Endothelial cell of umbilical vein (primary cell): Measurements from ENCODE around the gene TMF1. TPM values are rescaled to one million over a fixed set of nuclear protein-coding genes. Genes with fewer than 3 reads are reported as not detected.

Experiments
- BruUV-seq: library from RNA; stranded (reverse); fragments of 400-500 nt; replicated peaks from 2 replicates; lab custom pipeline; 2021; lab: Mats Ljungman, UMichigan
- CTCF ChIA-PET: fragments of 300-600, 350-600 bp; sonication (Branson Sonifier 250); formaldehyde crosslinking; loops from one replicate; lab custom pipeline; 2021; ENCODE audit warnings: antibody characterized with exemption, inconsistent platforms; lab: Charles Lee
- POLR2A ChIA-PET: fragments of 300-600, 350-600 bp; sonication (Branson Sonifier 250); formaldehyde crosslinking; loops from one replicate; lab custom pipeline; 2021; ENCODE audit warnings: antibody characterized with exemption, inconsistent platforms; lab: Charles Lee
- DNase-seq: peaks from one replicate; pipeline ENCODE4 v3.0.0-alpha.2; 2011; ENCODE audit warnings: low read depth, low spot score
- FAIRE-seq: peaks from 2 replicates; lab custom pipeline; 2011; peaks lifted over from hg19 to GRCh38; lab: Jason Lieb, UNC
- H2AFZ ChIP-seq: 2 replicates; pipeline ENCODE4 v1.6.0; 2012; ENCODE audit warnings: low read depth, low read length, control low read depth, inconsistent platforms
- H3K27ac ChIP-seq: 2 replicates; pipeline ENCODE4 v1.5.1; 2011; ENCODE audit warnings: low read depth, mild to moderate bottlenecking, control low read depth, low read length, moderate library complexity; ENCODE audit not compliant: insufficient read depth
- H3K27me3 ChIP-seq, 2 experiments: 2 replicates each; pipeline versions ENCODE4 v1.6.0 to v1.6.1; 2011; ENCODE audit warnings: low read length in 2 of 2, mixed read lengths in 1 of 2; ENCODE audit not compliant: control insufficient read depth in 2 of 2, insufficient read depth in 2 of 2
- H3K36me3 ChIP-seq, 2 experiments: 2 replicates in 1 of 2; 3 replicates in 1 of 2; pipeline ENCODE4 v1.5.1; 2011; ENCODE audit warnings: low read length in 2 of 2, mild to moderate bottlenecking in 1 of 2, moderate library complexity in 1 of 2; ENCODE audit not compliant: control insufficient read depth in 2 of 2, insufficient read depth in 2 of 2; ENCODE audit errors: extremely low read depth in 1 of 2
- H3K4me1 ChIP-seq: 3 replicates; pipeline ENCODE4 v1.5.1; 2011; ENCODE audit warnings: mild to moderate bottlenecking, low read length; ENCODE audit not compliant: control insufficient read depth, insufficient read depth; ENCODE audit errors: extremely low read depth
- H3K4me2 ChIP-seq: 2 replicates; pipeline ENCODE4 v1.6.1; 2011; ENCODE audit warnings: low read length, control low read depth, mixed read lengths; ENCODE audit not compliant: insufficient read depth
- H3K4me3 ChIP-seq, 3 experiments: fragments of 200-600 bp in 1 of 3; sonication (generic), shearing (Covaris generic) in 1 of 3; replicated peaks in 1 of 3; 2 replicates each; pipeline ENCODE4 v1.5.1; 2011 to 2016; ENCODE audit warnings: control low read depth in 3 of 3, low read length in 3 of 3, mild to moderate bottlenecking in 2 of 3, inconsistent platforms in 1 of 3, low read depth in 1 of 3, moderate library complexity in 1 of 3; ENCODE audit not compliant: insufficient read depth in 1 of 3
- H3K79me2 ChIP-seq: 2 replicates; pipeline ENCODE4 v1.6.0; 2012; ENCODE audit warnings: low read length, inconsistent platforms; ENCODE audit not compliant: control insufficient read depth, insufficient read depth
- H3K9ac ChIP-seq: replicated peaks from 2 replicates; pipeline ENCODE3; 2011; ENCODE audit warnings: low read length, control low read depth; ENCODE audit not compliant: insufficient read depth; ENCODE audit errors: extremely low read depth
- H3K9me1 ChIP-seq: replicated peaks from 3 replicates; pipeline ENCODE4 v1.6.0; 2011; ENCODE audit warnings: mild to moderate bottlenecking, low read length; ENCODE audit not compliant: control insufficient read depth, insufficient read depth; ENCODE audit errors: extremely low read depth
- H3K9me3 ChIP-seq: replicated peaks from 2 replicates; pipeline ENCODE4 v1.5.1; 2012; ENCODE audit warnings: low read length, inconsistent platforms; ENCODE audit not compliant: control insufficient read depth, insufficient read depth
- H4K20me1 ChIP-seq: replicated peaks from 2 replicates; pipeline ENCODE3; 2011; ENCODE audit warnings: mild to moderate bottlenecking, low read length; ENCODE audit not compliant: control insufficient read depth, insufficient read depth; ENCODE audit errors: extremely low read depth
- EZH2 ChIP-seq: IDR thresholded peaks from 2 replicates; pipeline ENCODE4 v1.6.1; 2012; ENCODE audit warnings: borderline replicate concordance, low read depth, mild to moderate bottlenecking, moderate library complexity, low read length, inconsistent platforms; ENCODE audit not compliant: severe bottlenecking
- GATA2 ChIP-seq: IDR thresholded peaks from 2 replicates; pipeline ENCODE4 v1.7.0; 2011; ENCODE audit warnings: low read depth, mild to moderate bottlenecking, moderate library complexity, mixed read lengths, low read length; ENCODE audit not compliant: insufficient read length, insufficient read depth
- MYC ChIP-seq: IDR thresholded peaks from one replicate; pipeline ENCODE4 v1.6.1; 2011; ENCODE audit warnings: mild to moderate bottlenecking, low read depth, low read length
- POLR2AphosphoS5 ChIP-seq: IDR thresholded peaks from 2 replicates; pipeline ENCODE4 v1.6.1; 2012; ENCODE audit warnings: low read depth, mild to moderate bottlenecking, control low read depth, low read length, moderate library complexity; ENCODE audit not compliant: insufficient read depth
- dilution Hi-C: fragments of 300-500 bp; cut with MboI; formaldehyde crosslinking; loops from one replicate; pipeline ENCODE4 v1.15.0; 2019; ENCODE audit warnings: low sequenced_read_pairs; ENCODE audit not compliant: extremely low pct_ligation_motif_present
- intact Hi-C: fragments of 100-400 bp; cut with micrococcal nuclease; formaldehyde crosslinking; loops from one replicate; pipeline ENCODE4 v1.10.0; 2022
- polyA plus RNA-seq, 4 experiments: library from polyadenylated mRNA; depleted of rRNA in 3 of 4; stranded (reverse) in 3 of 4; unstranded in 1 of 4; fragments of >200 nt; gene quantifications; 2 replicates each; pipeline versions ENCODE4 v1.2.1 to v1.2.3, GENCODE V29; 2011 to 2012; ENCODE audit warnings: missing spikeins in 1 of 4
- total RNA-seq: library from RNA; stranded (reverse); gene quantifications from 2 replicates; pipeline ENCODE4 v1.2.3, GENCODE V29; 2021
- TF ChIP-seq, protein P1 (sequence below), 2 donors: IDR thresholded peaks; 1 replicate in 1 of 2; 2 replicates in 1 of 2; pipeline ENCODE4 v1.5.1; 2011; ENCODE audit warnings: low read length in 2 of 2, mild to moderate bottlenecking in 2 of 2, moderate library complexity in 2 of 2, control low read depth in 1 of 2, inconsistent platforms in 1 of 2, low read depth in 1 of 2; ENCODE audit not compliant: insufficient read depth in 1 of 2; ENCODE audit errors: extremely low read depth in 1 of 2
- TF ChIP-seq, protein P2 (sequence below): IDR thresholded peaks from 2 replicates; pipeline ENCODE4 v1.6.1; 2011; ENCODE audit not compliant: insufficient read depth, insufficient read length

TMF1 gene
- total and polyA plus RNA-seq, 2 donors (not counting 3 experiments of a cell fraction or from before 2014, with no cell fraction given) = 3.7 to 32.7 TPM

DNA sequence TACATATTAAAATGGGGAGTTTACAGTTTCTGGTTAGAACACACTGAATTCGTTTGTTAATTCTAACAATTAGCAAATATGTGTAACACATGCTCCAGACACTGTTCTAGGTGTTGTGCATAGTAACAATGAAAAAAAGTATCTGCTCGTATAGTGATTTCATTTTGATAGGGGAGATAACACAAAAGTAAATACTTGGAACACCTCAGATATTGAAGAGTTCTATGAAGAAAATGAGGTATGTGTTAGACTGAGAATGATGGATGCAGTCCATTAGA lies 6.8 kb upstream of the TMF1 start:
- POLR2A ChIA-PET = no interaction called here
- no peak overlapping the region for H3K4me3 ChIP-seq
- H4K20me1 ChIP-seq = no peaks in the 10 kb centered on the region
- no peaks in the 10 kb centered on the region for H3K79me2 ChIP-seq
- H3K4me1 ChIP-seq = no peaks in the 10 kb centered on the region
- peaks cover 13 to 27% of the 10 kb centered on the region in 2 experiments for H3K36me3 ChIP-seq
- H3K4me2 ChIP-seq = no peak overlapping the region
- BruUV-seq = no TSS peak
- no peak overlapping the region for H2AFZ ChIP-seq
- CTCF ChIA-PET = no interaction called here
- no peak overlapping the region for H3K9ac ChIP-seq
- intact Hi-C loops = no loop called here
- TF ChIP-seq, protein P1, sequence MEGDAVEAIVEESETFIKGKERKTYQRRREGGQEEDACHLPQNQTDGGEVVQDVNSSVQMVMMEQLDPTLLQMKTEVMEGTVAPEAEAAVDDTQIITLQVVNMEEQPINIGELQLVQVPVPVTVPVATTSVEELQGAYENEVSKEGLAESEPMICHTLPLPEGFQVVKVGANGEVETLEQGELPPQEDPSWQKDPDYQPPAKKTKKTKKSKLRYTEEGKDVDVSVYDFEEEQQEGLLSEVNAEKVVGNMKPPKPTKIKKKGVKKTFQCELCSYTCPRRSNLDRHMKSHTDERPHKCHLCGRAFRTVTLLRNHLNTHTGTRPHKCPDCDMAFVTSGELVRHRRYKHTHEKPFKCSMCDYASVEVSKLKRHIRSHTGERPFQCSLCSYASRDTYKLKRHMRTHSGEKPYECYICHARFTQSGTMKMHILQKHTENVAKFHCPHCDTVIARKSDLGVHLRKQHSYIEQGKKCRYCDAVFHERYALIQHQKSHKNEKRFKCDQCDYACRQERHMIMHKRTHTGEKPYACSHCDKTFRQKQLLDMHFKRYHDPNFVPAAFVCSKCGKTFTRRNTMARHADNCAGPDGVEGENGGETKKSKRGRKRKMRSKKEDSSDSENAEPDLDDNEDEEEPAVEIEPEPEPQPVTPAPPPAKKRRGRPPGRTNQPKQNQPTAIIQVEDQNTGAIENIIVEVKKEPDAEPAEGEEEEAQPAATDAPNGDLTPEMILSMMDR (IDR thresholded peaks at IDR 0.05; ENCODE audit: extremely low read depth in 1 of 2, insufficient read depth in 1 of 2, low read depth in 1 of 2, low read length in 2 of 2) = no peak
- TF ChIP-seq GATA2 = no peak
- no peak for TF ChIP-seq POLR2AphosphoS5
- TF ChIP-seq MYC = no peak
- TF ChIP-seq EZH2 = no peak
- TF ChIP-seq, protein P2, sequence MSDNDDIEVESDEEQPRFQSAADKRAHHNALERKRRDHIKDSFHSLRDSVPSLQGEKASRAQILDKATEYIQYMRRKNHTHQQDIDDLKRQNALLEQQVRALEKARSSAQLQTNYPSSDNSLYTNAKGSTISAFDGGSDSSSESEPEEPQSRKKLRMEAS = no peak
- dilution Hi-C loops = no loop called here
- no peaks in the 10 kb centered on the region for H3K27me3 ChIP-seq
- DNase-seq (no peak), FAIRE-seq (no peak)
- no peaks in the 10 kb centered on the region for H3K9me3 ChIP-seq
- no peak overlapping the region for H3K27ac ChIP-seq
- H3K9me1 ChIP-seq = no peaks in the 10 kb centered on the region
